Cerebellar nuclear complex (tissue), 1 donor: ENCODE results near the gene ZNF569.
A peak's percentile ranks its signal among the peaks of the same experiment; 100 is the strongest.
"Not testable (repeated sequence)": the region's sequence is repeated elsewhere in the genome, so short reads cannot be mapped to it uniquely, and the experiment has no call there.

ENCODE experiments used
- DNase-seq, 2 experiments: peaks; one replicate each; lab custom pipeline; 2025; lab: John Stamatoyannopoulos, UW

ZNF569 gene

GRCh38 chr19:37466798-37467607 is at the start of gene ZNF569:
Gene ZNF569, minus strand, starts transcription at chr19:37467444. Its CDS starts 22,523 bp downstream, at chr19:37444921.
- peak; percentile 57 to 79 for DNase-seq

GRCh38 chr19:37513397-37513796 is 46.2 kb upstream of the ZNF569 start:
- DNase-seq: no peak

- no peak for DNase-seq
These were observed 44.6 kb upstream of the ZNF569 start for GRCh38 chr19:37511821-37512220.

- no peak for DNase-seq
These were observed 43.9 kb upstream of the ZNF569 start for GRCh38 chr19:37511186-37511585.

GRCh38 chr19:37507167-37507464 is 39.9 kb upstream of the ZNF569 start:
- no peak for DNase-seq

- DNase-seq: peak; percentile 3 to 57
These were observed 39.3 kb upstream of the ZNF569 start, which contains the start of gene ZNF793 for GRCh38 chr19:37506387-37507166. Gene ZNF793, plus strand, starts transcription at chr19:37506939. Its CDS starts 16,501 bp downstream, at chr19:37523440.

- no peak for DNase-seq
These were observed 38.7 kb upstream of the ZNF569 start for GRCh38 chr19:37505958-37506386.

GRCh38 chr19:37492213-37492612 is 25.0 kb upstream of the ZNF569 start:
- no peak for DNase-seq

- DNase-seq: no peak
These were observed 17.3 kb upstream of the ZNF569 start for GRCh38 chr19:37484406-37485168.

GRCh38 chr19:37472165-37472564 is 4.9 kb upstream of the ZNF569 start:
- DNase-seq: no peak

GRCh38 chr19:37470216-37470615 is 3.0 kb upstream of the ZNF569 start:
- no peak for DNase-seq

GRCh38 chr19:37468961-37469777 is 1.9 kb upstream of the ZNF569 start, which contains the start of gene ZNF570:
Gene ZNF570, plus strand, starts transcription at chr19:37469356. Its CDS starts 999 bp downstream, at chr19:37470355.
- DNase-seq: peak; percentile 44 to 45

GRCh38 chr19:37467608-37468090 is 405 bp upstream of the ZNF569 start:
- DNase-seq: no peak

- DNase-seq: no peak
These were observed 907 bp downstream of the ZNF569 start for GRCh38 chr19:37466277-37466797.

GRCh38 chr19:37452500-37453245 is 14.6 kb downstream of the ZNF569 start:
- no peak for DNase-seq

- no peak for DNase-seq
These were observed 53.7 kb downstream of the ZNF569 start for GRCh38 chr19:37413313-37414084.

- no peak for DNase-seq
These were observed 54.5 kb downstream of the ZNF569 start for GRCh38 chr19:37412700-37413099.

GRCh38 chr19:37406140-37406846 is 61.0 kb downstream of the ZNF569 start:
- DNase-seq: not testable (repeated sequence)

- no peak for DNase-seq
These were observed 63.8 kb downstream of the ZNF569 start for GRCh38 chr19:37403403-37403802.
